Measurements from ENCODE around the gene TMOD1.
"Not testable (repeated sequence)": the region's sequence is repeated elsewhere in the genome, so short reads cannot be mapped to it uniquely, and the experiment has no call there.

The TMOD1 gene

DNA sequence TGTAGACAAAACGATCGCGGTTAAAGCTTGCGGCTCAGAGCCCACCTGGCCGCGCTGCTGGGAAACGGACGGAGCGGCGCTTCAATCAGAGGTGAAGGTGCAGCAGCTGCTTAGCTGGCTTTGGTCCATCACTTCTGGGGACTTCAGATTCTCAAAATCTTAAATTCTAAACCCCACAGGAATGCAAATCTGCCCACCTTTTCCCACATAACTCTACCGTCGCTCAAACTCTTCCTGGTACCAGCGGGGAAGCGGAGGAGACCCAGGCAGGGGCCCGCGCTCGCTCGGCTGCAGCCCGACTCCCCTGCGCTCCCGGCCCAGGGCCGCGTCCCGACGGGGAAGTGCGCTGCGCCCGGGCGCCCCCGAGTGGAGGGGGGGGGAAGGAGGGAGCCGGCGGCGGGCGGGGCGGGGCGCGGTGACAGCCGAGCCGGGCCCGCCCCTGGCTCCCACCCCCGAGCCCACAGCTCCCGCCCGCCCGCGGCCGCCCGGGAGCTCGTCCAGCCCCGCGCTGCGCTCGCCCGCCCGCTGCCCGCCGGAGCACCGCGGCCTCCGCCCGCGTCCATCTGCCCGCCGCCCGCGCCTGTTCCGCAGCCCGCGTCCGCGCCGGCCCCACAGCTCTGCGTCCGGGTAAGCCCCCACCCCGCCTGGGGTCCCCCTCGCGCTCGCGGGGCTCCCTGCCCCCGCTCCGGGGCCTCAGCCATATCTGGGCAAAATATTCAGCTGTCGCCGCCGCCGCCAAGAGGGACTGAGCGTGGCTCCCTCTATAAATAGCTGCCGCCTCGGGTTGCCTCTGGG lies at the start of gene TMOD1:
TSS of gene TMOD1 (plus strand) at position 490 of the 795 bp plus-strand sequence. CDS start 22,523 bp downstream, outside the sequence.
- no peak for DNase-seq (ENCODE audit: low read depth)

DNA sequence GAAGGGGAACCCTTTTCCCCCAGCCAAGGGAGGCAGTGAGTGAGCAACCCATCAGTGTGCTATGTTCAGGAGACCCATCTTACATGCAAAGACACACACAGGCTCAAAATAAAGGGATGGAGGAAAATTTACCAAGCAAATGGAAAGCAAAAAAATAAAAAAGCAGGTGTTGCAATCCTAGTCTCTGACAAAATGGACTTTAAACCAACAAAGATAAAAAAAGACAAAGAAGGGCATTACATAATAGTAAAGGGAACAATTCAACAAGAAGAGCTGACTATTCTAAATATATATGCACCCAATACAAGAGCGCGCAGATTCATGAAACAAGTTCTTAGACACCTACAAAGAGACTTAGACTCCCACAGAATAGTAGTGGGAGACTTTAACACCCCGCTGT lies 47.9 kb upstream of the TMOD1 start:
- not testable (repeated sequence) for DNase-seq (ENCODE audit: low read depth)

DNA sequence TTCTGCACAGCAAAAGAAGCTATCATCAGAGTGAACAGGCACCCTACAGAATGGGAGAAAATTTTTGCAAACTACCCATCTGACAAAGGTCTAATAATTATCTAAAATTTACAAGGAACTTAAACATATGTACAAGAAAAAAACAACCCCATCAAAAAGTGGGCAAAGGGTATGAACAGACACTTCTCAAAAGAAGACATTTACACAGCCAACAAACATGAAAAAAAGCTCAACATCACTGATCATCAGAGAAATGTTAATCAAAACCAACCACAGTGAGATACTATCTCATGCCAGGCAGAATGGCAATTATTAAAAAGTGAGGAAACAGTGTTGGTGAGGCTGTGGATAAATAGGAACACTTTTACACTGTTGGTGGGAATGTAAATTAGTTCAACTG lies 44.6 kb upstream of the TMOD1 start:
- DNase-seq (ENCODE audit: low read depth), result not testable (repeated sequence)

DNA sequence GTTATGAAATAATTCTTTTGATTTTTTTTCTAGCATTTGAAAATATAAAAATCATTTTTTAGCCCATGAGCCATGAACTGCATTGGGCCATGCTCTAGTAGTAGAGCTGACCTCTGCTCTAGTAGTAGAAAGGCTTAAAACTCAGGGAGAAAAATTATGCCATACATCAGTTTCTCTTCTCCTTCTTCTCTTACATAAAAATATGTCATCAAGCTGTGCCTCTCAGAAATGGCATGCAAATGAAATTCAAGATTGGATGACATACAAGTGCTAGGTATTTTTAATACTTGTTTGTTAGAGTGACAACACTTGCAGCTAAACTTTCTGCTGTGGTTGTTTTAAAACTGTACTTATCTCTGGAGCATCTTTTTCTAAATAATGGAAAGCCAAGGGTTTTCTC lies 42.1 kb upstream of the TMOD1 start:
- DNase-seq (ENCODE audit: low read depth), result no peak

DNA sequence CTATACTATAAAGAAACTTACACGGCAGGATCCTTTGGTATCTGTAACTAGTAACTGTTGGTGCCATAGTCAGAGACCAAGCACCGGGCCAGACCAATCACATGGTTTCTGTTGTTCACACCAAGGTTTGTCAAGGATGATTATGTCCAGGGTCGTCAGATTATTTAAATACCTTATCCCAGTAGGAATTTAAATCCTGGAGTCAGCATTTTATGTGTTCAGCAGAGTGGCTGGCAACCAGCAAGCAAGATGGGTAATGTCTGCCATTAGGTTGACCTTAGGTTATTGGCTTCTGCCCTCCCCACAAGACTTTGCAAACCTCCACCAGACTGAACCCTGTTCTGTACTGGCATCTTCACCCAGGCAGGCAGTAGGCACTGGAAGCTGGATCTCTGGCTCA lies 39.3 kb upstream of the TMOD1 start:
- no peak for DNase-seq (ENCODE audit: low read depth)

DNA sequence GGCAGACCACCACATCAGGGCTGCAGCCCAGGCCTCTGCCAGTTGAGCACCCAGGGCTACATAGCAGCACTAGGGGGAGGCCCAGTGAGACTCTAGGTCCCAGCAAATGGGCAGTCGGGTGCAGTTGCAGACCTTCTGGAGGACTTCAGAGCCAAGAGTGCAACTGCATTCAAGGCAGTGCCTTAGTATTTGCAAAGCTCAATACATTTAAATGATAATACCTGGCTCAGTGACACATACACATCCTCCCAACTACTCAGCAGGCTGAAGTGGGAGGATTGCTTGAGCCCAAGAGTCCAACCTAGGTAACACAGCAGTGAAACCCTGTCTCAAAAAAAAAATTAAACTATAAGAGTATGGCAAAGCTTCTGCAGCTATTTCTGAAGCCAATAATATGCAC lies 38.6 kb upstream of the TMOD1 start:
- DNase-seq (ENCODE audit: low read depth), result no peak

DNA sequence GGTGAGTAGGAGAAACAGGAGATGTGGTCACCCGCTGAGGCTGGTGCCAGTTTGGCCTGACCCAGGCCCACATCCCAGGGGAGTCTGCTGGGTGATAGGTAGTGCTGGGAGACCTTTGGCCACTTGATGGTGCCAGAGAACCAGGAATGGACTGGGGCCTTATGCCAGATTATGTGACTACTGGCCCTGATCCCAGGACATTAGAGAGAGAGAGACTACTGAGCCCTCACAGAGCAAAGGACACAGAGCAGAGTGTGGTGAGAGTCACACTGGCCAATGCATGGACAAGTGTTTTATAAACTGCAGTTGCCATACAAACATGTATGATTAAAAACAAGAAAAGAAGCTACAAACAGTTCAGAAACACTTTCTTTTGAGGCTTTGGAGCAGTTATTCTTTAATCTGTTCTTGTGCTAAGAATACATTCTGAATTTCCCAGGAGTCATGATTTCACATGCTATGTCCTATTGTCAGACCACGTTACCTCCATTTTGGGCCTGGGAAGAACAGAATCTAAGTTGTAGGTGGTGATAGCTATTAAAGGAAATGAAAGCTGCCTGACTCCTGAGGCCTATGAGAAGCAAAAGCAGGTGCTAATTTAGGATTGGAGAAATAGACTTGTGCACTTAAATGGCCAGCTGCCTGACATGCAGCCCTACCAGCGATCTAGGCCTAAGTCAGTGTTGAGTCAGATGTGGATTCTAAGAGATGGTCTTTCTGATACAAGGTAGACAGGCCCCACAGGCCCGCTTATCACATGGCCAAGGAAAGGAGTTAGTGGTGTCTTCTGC lies 32.6 kb upstream of the TMOD1 start:
- DNase-seq (ENCODE audit: low read depth), result no peak

DNA sequence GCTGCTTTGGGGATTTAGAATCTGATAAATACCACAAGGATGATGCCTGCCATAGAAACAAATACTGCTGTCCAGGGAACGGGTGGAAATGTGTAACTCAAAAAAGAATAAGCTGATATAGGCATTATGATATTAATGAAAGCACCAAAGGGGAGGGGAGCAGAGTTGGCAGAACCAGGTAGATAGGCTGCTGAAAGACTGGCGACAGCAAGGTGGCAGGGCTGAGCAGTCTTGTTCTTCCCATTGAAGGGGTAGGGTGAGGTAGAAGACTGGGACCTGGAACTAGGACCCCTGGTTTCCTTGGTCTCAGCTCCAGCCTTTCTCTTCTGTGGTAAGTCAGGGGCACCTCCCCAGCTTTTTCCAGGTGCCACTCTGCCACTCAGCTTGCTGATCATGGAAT lies 31.4 kb upstream of the TMOD1 start:
- DNase-seq (ENCODE audit: low read depth), result no peak

DNA sequence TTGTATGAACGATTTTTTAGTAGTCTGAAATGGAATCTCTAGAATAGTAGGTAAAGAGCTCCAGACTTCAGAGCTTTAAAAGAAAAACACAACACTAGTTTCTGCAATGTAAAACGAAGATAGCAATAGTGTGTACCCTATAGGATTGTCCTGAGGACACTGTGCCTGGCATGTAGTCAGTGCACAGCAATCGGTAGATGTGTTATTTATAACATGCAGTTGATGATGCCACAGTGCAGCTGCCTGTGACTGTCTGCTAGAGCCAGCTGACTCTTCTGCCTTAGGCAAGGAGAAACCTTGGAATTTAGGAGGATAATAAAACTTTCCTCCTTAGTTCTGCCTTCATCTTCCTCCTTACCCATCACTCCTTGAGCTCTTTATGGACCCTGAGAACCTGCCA lies 27.7 kb upstream of the TMOD1 start:
- no peak for DNase-seq (ENCODE audit: low read depth)

DNA sequence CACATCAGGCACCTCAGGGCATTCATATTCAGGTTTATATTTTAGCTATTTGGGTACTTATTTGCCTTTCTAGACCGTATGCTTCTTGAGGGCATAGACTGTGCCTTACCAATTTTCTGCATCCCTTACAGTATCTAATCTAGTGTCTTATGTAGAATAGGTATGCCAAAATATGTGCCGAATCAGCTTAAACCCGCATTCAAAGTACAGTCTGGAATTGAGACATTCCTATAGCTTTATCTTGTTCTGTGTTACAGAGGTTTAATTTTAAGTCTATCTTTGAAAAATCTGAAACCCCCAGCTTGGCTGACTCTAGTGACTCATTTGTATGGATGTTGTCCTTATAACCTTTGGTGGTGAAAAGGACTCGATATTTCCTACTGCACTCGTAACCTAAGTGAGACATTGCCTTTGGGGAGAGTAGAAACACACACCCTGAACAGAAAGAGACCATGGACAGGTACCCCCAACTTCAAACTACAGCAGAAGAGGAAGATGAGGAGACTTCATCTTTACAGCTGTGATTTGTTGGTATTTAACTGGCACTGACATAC lies 27.0 kb upstream of the TMOD1 start:
- DNase-seq (ENCODE audit: low read depth), result no peak

DNA sequence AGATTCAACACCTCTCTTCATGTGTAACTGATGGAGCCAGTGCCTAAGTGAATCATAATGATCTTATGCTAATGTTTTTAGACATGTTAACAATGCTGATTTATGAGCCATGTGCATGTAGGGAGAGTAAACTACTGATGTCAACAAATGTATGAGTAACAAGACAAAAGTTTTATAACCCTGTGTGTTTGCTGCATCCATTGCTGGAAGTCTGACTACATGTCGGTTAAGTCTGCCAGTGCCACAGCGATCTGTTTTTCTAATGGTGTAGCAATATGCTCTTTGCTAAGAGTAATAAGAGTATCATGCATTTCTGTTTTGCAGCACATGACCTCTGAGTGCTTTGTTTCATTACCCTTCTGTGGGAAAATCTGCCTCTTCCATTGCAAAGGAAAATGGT lies 26.4 kb upstream of the TMOD1 start:
- no peak for DNase-seq (ENCODE audit: low read depth)

DNA sequence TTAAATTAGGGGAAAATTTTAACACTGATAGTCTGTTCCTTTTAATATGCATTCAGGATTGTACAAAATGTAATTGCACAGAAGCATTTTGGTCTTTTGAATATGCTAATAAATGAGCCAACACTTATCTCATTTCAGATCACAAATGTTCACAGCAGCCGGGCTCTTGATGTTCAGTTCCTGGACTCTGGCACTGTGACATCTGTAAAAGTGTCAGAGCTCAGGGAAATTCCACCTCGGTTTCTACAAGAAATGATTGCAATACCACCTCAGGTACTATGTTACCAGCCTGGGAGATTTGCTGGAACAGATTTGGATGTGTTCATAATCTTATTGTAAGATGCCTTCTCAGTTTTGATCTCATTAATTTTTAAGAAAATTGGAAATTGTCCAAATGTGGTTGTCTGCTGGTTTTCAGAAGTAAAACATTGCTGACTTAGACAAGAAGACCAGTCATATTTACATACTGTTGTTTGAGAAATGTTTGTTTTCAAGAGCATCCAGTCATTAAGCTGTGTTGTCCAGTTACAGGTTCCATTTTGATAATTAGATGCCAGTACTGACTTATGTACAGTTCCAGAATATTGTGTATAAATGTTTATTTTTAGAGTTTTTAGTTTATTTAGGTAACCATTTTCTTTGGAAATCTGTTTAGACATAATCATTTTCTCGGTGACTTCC lies 23.0 kb upstream of the TMOD1 start:
- no peak for DNase-seq (ENCODE audit: low read depth)

DNA sequence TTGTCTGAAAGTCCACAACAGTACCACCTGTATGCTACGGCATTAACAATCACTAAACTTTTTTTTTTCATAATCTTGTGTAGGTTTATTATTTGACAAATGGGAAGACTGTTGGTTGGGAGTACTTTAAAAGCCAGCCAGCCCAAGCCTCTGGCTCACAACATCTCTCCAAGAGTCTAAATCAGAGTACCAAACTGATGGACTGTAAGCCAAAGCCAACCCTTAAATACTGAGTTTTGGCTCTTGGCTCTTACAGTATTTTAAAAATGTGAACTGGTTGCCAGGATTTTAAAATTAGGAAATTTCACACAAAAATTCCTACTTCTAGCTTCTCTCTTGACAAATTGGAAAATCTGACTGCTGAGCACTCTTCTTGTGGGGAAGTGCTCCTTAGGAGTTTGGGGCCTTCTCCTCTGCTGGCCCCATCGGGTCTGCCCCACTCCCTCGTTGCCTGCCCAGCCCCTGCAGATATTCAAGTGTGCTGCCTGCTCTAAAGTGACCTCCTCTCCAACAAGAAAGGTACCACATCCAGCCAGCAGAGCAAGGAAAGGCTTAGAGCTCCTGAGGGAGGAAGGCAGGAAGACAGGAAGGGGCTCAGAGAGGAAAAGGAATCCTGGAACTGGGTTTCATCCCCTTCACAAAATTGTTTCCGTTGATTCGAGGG lies 21.8 kb upstream of the TMOD1 start:
- no peak for DNase-seq (ENCODE audit: low read depth)

DNA sequence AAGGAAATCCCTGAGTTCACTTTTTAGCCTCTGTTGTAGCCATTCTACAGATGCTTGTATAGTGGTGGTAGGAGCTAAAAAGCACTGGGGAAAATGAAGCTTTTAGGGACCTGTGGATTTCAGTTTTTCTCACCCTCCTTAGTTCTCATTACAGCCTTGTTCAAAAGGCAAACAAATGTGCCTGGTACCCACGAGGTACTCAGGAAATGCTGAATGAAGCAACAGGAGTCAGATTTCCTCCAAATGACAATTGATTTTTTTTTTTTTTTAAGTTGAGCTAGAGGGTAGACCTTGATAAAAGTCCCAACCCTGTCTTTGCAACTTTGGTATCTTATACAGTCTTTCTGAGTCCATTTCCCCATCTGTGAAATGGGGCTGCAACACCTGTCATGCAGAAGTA lies 21.3 kb upstream of the TMOD1 start:
- DNase-seq (ENCODE audit: low read depth), result no peak

DNA sequence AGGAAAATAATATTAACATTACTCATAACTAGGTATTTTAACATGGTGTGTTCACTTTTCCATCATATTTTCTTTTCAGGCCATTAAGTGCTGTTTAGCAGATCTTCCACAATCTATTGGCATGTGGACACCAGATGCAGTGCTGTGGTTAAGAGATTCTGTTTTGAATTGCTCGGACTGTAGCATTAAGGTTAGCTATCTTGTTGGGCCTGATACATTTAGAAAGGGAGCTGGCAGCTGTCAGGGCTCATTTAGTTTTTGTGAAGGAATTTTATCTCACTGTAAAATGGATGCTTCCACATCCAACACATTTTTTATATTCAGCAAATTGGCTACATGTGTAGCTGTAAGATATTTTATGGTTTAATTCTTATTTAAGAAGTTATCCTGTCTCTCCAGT lies 20.7 kb upstream of the TMOD1 start:
- no peak for DNase-seq (ENCODE audit: low read depth)

DNA sequence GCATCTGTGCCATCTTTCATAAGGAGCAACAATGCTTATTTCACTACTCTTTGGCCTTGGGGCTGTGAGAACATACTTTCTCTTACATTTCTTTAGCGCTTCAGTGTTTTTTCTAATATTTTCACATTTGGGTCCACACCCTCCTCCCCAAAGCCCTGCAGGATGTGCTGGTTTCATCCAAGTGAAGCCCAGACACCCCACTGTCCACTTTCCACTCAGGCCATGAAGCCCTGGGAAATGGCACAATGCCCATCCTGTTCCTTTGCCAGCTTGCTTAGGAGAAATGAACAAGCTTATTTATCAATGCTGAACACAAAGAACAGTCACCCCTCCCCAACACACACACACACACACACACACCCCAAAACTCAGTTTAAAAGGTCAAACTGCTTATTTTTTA lies 17.3 kb upstream of the TMOD1 start:
- DNase-seq (ENCODE audit: low read depth), result no peak

DNA sequence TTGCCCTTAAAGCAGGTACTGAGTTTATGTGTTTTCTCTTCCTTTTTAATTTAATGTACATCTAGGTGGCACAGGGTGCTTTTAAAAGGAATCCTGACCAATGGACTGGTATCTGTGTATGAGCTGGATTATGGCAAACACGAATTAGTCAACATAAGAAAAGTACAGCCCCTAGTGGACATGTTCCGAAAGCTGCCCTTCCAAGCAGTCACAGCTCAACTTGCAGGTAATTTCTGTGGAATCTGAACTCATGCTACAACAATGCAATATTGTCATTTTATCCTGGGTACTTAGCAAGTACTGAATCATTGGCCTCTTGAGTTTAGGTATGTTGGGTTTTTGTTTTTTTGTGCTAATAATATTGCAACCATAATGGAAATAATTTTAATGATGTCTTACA lies 14.4 kb upstream of the TMOD1 start:
- DNase-seq (ENCODE audit: low read depth), result no peak

DNA sequence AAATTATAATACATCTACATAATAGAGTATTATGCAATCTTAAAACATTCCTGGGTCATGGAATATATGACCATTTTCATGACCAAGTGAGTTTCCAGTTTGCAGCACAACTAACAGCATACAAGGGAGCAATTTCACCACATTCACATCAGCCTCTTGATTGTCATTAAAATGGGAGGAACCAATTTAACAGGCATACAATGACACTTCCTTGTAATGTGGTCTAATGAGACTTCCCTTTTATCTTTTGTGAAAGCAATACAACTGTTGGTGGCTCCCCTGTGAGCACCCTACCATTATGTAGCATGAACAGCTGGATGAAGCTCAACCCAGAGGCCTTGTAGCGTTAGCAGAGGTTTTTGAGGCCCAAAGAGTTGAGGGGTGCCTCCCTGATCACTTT lies 13.6 kb upstream of the TMOD1 start:
- no peak for DNase-seq (ENCODE audit: low read depth)

DNA sequence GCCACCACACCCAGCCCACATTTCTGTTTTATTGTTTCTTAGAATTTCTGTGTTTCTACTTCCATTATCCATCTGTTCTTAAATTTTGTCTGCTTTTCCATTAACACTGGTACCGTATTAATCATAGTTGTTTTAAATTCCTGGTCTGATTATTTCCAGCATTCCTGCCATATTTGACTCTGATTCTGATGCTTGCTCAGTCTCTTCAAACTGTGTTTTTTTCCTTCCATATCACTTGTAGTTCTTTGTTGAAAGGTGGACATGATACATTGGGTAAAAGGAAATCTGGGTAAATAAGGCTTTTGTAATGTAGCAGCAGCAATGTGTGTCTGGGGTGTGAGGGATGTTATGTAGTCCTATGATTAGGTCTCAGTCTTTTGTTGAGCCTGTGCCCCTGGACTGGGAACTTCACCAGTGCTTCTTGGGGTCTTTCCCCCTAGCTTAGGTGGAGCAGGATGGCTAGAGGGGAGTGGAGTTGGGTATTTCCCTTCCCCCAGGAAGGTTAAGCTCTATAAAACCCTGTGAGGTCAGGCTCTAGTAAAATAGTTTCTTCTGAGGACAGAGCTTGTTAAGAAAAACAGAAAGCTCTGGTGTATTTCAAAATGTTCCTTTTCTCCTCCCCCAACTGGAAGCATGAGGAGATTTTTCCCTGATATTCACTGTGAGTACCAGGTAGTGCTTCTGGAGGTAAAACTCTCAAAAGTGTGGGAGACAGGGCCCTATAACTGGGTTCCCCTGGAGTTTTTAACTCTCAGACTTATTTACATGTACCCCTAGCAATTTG lies 10.1 kb upstream of the TMOD1 start:
- no peak for DNase-seq (ENCODE audit: low read depth)

DNA sequence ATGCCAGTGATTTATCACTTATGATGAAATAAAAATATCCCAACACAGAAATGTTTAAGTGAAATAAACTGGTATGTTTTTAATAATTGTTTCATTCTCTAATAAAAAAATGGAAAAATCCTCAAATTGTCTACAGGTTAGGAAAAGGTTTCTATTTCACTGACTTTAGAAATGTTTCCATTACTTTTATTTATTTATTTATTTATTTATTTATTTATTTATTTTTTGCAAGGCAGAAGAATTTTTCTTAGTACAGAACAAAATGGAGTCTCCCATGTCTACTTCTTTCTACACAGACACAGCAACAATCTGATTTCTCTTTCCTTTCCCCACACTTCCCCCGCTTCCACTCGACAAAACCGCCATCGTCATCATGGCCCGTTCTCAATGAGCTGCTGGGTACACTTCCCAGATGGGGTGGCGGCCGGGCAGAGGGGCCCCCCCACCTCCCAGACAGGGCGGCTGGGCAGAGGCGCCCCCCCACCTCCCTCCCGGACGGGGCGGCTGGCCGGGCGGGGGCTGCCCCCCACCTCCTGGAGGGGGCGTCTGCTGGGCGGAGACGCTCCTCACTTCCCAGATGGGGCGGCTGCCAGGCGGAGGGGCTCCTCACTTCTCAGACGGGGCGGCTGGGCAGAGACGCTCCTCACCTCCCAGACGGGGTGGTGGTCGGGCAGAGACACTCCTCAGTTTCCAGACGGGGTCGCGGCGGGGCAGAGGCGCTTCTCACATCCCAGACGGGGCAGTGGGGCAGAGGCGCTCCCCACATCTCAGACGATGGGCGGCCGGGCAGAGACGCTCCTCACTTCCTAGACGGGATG lies 3.7 kb upstream of the TMOD1 start:
- not testable (repeated sequence) for DNase-seq (ENCODE audit: low read depth)
